GM23248 (cell line): ENCODE data around the gene ADISSP. TPM values are rescaled to one million over a fixed set of nuclear protein-coding genes. Genes with fewer than 3 reads are reported as not detected.

Experiments
- DNase-seq: peaks from one replicate; pipeline ENCODE4 v3.0.0-alpha.2; 2015
- H2AFZ ChIP-seq: fragments of 200-600 bp; sonication (generic); 2 replicates; pipeline ENCODE4 v1.6.1; 2016; ENCODE audit warnings: antibody characterized with exemption
- H3F3A ChIP-seq: fragments of 200-600 bp; sonication (generic); 2 replicates; pipeline ENCODE4 v1.6.1; 2016; ENCODE audit warnings: mild to moderate bottlenecking, antibody characterized with exemption, mixed run types; ENCODE audit not compliant: insufficient read depth
- H3K27ac ChIP-seq: fragments of 200-600 bp; sonication (generic); 2 replicates; pipeline ENCODE4 v1.5.1; 2016; ENCODE audit warnings: mild to moderate bottlenecking
- H3K27me3 ChIP-seq: fragments of 200-600 bp; sonication (generic); replicated peaks from 2 replicates; pipeline ENCODE4 v1.6.1; 2016; ENCODE audit warnings: mild to moderate bottlenecking; ENCODE audit not compliant: insufficient read depth
- H3K36me3 ChIP-seq: fragments of 200-600 bp; sonication (generic); 2 replicates; pipeline ENCODE4 v1.6.1; 2016; ENCODE audit warnings: low read depth, mild to moderate bottlenecking
- H3K4me1 ChIP-seq: fragments of 200-600 bp; sonication (generic); 2 replicates; pipeline ENCODE4 v1.6.1; 2016; ENCODE audit warnings: mild to moderate bottlenecking; ENCODE audit not compliant: insufficient read depth
- H3K4me2 ChIP-seq: fragments of 200-600 bp; sonication (generic); one replicate; pipeline ENCODE4 v1.6.1; 2016; ENCODE audit warnings: mild to moderate bottlenecking; ENCODE audit not compliant: unreplicated experiment
- H3K4me3 ChIP-seq: fragments of 200-600 bp; sonication (generic); 2 replicates; pipeline ENCODE4 v1.5.1; 2016; ENCODE audit warnings: mild to moderate bottlenecking
- H3K79me2 ChIP-seq: fragments of 200-600 bp; sonication (generic); 2 replicates; pipeline ENCODE4 v1.6.1; 2016; ENCODE audit warnings: mild to moderate bottlenecking; ENCODE audit not compliant: insufficient read depth
- H3K9ac ChIP-seq: fragments of 200-600 bp; sonication (generic); 2 replicates; pipeline ENCODE4 v1.6.1; 2016; ENCODE audit warnings: mild to moderate bottlenecking
- H3K9me2 ChIP-seq: fragments of 200-600 bp; sonication (generic); 2 replicates; pipeline ENCODE4 v1.6.1; 2016; ENCODE audit warnings: mixed run types, mild to moderate bottlenecking, moderate library complexity; ENCODE audit not compliant: insufficient read depth
- H3K9me3 ChIP-seq: fragments of 200-600 bp; sonication (generic); one replicate; pipeline ENCODE4 v1.6.1; 2017; ENCODE audit warnings: low read depth
- H4K20me1 ChIP-seq: fragments of 200-600 bp; sonication (generic); 2 replicates; pipeline ENCODE4 v1.6.0; 2016; ENCODE audit not compliant: insufficient read depth
- EZH2 ChIP-seq: fragments of 200-600 bp; sonication (generic); IDR thresholded peaks from 2 replicates; pipeline ENCODE4 v1.6.1; 2018; ENCODE audit warnings: antibody characterized with exemption, mild to moderate bottlenecking; ENCODE audit not compliant: insufficient read depth, poor library complexity, severe bottlenecking
- EZH2phosphoT487 ChIP-seq: fragments of 200-600 bp; sonication (generic); IDR thresholded peaks from 2 replicates; pipeline ENCODE4 v1.6.1; 2018; ENCODE audit warnings: antibody characterized with exemption, moderate library complexity, mild to moderate bottlenecking, low read depth; ENCODE audit not compliant: insufficient read depth
- WGBS, 2 experiments: methylation state at CpG; one replicate each; pipeline ENCODE4 v1.1.6; 2015 to 2017; ENCODE audit warnings: low lambda C conversion rate in 2 of 2, low coverage in 1 of 2; ENCODE audit errors: missing lambda C conversion rate in 2 of 2; 5-methylcytosine and 5-hydroxymethylcytosine counted together
- in situ Hi-C: fragments of 300-500 bp; cut with MboI; formaldehyde crosslinking; loops from 2 replicates; pipeline ENCODE4 v1.15.0; 2020
- polyA plus RNA-seq: library from polyadenylated mRNA; unstranded; fragments of >200 nt; fragmentation: Nextera tagmentation; extraction: Ambion mirVana; gene quantifications from 2 replicates; pipeline ENCODE4 v1.2.1, GENCODE V29; 2016
- total RNA-seq: library from RNA; depleted of rRNA; stranded (reverse); fragments of >200 nt; shearing (Covaris generic); gene quantifications from 2 replicates; pipeline ENCODE4 v1.2.3, GENCODE V29; 2014

The ADISSP gene
- total and polyA plus RNA-seq, 2 experiments from 2014 or later: 44.9 to 65.4 TPM

DNA sequence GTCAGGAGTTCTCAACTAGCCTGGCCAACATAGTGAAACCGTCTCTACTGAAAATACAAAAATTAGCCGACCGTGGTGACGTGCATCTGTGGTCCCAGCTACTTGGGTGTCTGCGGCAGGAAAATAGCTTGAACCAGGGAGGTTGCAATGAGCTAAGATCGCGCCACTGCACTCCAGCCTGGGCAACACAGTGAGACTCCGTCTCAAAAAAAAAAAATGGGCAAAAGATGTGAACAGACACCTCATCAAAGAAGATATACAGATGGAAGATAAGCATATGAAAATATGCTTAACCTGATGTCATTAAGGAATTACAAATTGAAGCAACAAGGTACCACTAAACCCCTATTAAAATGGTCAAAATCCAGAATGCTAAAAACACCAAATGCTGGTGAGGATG is 44.3 kb downstream of the ADISSP start:
- Histone ChIP-seq H3K36me3 (no peaks in the 10 kb centered on the region), H2AFZ (no peak overlapping the region), H3K27me3 (peaks cover 16% of the 10 kb centered on the region), H3K4me3 (no peak overlapping the region), H3K27ac (no peak overlapping the region), H3K4me2 (no peak overlapping the region), H3K9me3 (no peaks in the 10 kb centered on the region), H3K79me2 (no peaks in the 10 kb centered on the region), H3F3A (peaks cover 11% of the 10 kb centered on the region), H3K9ac (no peak overlapping the region), H4K20me1 (no peaks in the 10 kb centered on the region), H3K9me2 (no peaks in the 10 kb centered on the region), H3K4me1 (peaks cover 14% of the 10 kb centered on the region)
- no peak for DNase-seq
- TF ChIP-seq EZH2phosphoT487: no peak
- no peak for TF ChIP-seq EZH2
- in situ Hi-C loops: no loop called here
- 72 to 81% methylated on average over 8 of the region's 8 CpGs for WGBS, 2 experiments

DNA sequence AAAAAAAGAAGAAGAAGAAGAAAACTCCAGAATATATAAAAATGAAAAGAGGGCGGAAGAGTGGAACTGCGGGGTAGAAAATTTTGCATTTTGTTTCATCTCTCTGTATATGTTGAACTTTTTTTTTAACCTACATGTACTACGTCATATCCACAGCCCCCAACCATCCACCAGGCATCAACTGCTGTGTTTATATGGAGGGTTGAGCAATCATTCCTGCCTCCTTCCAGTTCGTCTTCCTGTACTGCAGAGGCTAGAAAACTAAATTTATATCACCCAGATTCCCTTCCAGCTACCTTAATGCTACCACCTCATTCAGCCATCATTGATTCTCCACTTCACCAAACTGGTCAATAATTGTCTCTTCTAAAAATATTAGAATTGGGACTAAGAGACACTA is 45.6 kb downstream of the ADISSP start:
- peaks cover 16% of the 10 kb centered on the region for H3K27me3 ChIP-seq
- no peak overlapping the region for H3K4me2 ChIP-seq
- H4K20me1 ChIP-seq: no peaks in the 10 kb centered on the region
- H3K4me3 ChIP-seq: no peak overlapping the region
- TF ChIP-seq EZH2: no peak
- no peak for TF ChIP-seq EZH2phosphoT487
- H3K9ac ChIP-seq: no peak overlapping the region
- no peak overlapping the region for H2AFZ ChIP-seq
- H3K9me3 ChIP-seq: no peaks in the 10 kb centered on the region
- H3K36me3 ChIP-seq: no peaks in the 10 kb centered on the region
- DNase-seq: no peak
- H3F3A ChIP-seq: peaks cover under 1% of the 10 kb centered on the region; the same call in 1 of the 2 replicates
- no peaks in the 10 kb centered on the region for H3K79me2 ChIP-seq
- peaks cover 1% of the 10 kb centered on the region; the same call in 1 of the 2 replicates for H3K4me1 ChIP-seq
- H3K9me2 ChIP-seq: no peaks in the 10 kb centered on the region
- in situ Hi-C loops: no loop called here
- H3K27ac ChIP-seq: no peak overlapping the region
- WGBS, 2 experiments: 71 to 73% methylated on average over 4 of the region's 4 CpGs

DNA sequence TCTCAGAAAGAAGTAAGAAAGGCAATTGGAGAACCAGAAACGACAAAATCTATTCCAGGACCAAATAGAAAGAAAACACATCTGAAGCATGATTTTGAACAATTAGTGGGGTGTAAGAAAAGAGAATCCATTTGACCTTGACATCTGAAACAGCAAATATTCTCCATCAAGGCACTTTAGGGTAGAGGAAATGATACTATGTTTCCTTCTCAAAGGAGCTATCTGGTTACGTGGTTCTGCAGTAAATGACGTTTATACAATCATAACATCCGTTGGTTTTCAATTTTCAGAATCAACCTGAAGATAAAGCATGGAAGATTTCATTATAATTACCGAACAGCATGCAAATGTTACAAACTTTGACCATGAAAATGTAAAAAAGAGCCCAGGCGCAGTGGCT is 46.9 kb downstream of the ADISSP start:
- TF ChIP-seq EZH2: no peak
- no peak for TF ChIP-seq EZH2phosphoT487
- in situ Hi-C loops: no loop called here
- WGBS, 2 experiments: 66 to 69% methylated on average over 6 of the region's 6 CpGs
- Histone ChIP-seq H3K4me2 (no peak overlapping the region), H3K9ac (no peak overlapping the region), H3K36me3 (no peaks in the 10 kb centered on the region), H3K9me3 (no peaks in the 10 kb centered on the region), H3K27me3 (peaks cover 16% of the 10 kb centered on the region), H3K4me3 (no peak overlapping the region), H3K9me2 (no peaks in the 10 kb centered on the region), H3K27ac (no peak overlapping the region), H2AFZ (no peak overlapping the region), H3F3A (no peaks in the 10 kb centered on the region), H3K4me1 (no peaks in the 10 kb centered on the region), H4K20me1 (no peaks in the 10 kb centered on the region), H3K79me2 (no peaks in the 10 kb centered on the region)
- no peak for DNase-seq

DNA sequence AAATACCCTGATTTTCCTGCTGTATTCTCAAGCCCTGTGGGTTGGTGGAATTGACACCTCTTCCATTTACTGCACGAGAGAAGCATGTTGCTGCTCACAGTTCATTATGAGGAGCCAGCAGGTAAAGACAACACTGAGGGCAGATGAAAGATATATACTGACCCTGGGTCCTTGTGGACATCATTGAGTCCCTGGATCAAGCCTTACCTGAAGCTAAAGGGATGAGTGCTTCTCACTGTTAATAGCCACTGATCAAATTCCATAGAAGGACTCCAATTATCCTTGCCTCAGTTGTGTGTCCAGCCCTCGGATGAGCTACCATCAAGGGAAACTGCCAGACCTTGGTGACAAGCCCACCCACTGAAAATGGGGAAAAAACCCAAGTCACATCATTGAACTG is 47.5 kb downstream of the ADISSP start:
- TF ChIP-seq EZH2 (no peak), EZH2phosphoT487 (no peak)
- H3K27me3 ChIP-seq: peaks cover 16% of the 10 kb centered on the region
- in situ Hi-C loops: no loop called here

DNA sequence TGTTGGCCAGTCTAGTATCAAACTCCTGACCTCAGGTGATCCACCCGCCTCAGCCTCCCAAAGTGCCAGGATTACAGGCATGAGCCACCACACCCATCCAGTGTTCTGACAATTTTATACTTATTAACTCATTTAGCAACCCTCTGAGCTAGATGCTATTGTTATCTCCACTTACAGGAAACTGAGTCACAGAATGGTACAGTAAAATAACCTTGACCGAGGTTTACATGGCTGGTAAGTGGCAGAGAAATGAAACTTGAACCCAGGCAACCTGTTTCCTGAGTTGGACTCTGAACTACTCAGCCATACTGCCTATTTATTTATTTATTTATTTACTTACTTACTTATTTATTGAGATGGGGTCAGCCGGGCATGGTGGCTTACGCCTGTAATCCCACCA is 48.5 kb downstream of the ADISSP start:
- in situ Hi-C loops: no loop called here
- WGBS, 2 experiments: 91% methylated on average over 4 of the region's 4 CpGs
- H2AFZ ChIP-seq: no peak overlapping the region

More for the DNA sequence above, 47.5 kb downstream of the ADISSP start:
- no peak overlapping the region for H3K4me2 ChIP-seq
- H3K4me3 ChIP-seq: no peak overlapping the region
- no peak overlapping the region for H3K27ac ChIP-seq
- no peaks in the 10 kb centered on the region for H4K20me1 ChIP-seq
- H3K9me3 ChIP-seq: no peaks in the 10 kb centered on the region
- no peak overlapping the region for H2AFZ ChIP-seq
- H3F3A ChIP-seq: no peaks in the 10 kb centered on the region
- no peaks in the 10 kb centered on the region for H3K4me1 ChIP-seq
- DNase-seq: no peak
- H3K9me2 ChIP-seq: no peaks in the 10 kb centered on the region
- H3K36me3 ChIP-seq: no peaks in the 10 kb centered on the region
- no peak overlapping the region for H3K9ac ChIP-seq
- H3K79me2 ChIP-seq: no peaks in the 10 kb centered on the region
- WGBS, 2 experiments: 38 to 58% methylated on average over 2 of the region's 2 CpGs

More for the DNA sequence above, 48.5 kb downstream of the ADISSP start:
- DNase-seq: no peak
- Histone ChIP-seq H4K20me1 (no peaks in the 10 kb centered on the region), H3K4me2 (no peak overlapping the region), H3F3A (no peaks in the 10 kb centered on the region), H3K36me3 (no peaks in the 10 kb centered on the region), H3K27ac (no peak overlapping the region), H3K4me1 (no peaks in the 10 kb centered on the region), H3K27me3 (peaks cover 16% of the 10 kb centered on the region), H3K9me3 (no peaks in the 10 kb centered on the region), H3K4me3 (no peak overlapping the region), H3K9ac (no peak overlapping the region), H3K9me2 (no peaks in the 10 kb centered on the region), H3K79me2 (no peaks in the 10 kb centered on the region)
- TF ChIP-seq EZH2 (no peak), EZH2phosphoT487 (no peak)
